GM23248 (cell line): ENCODE results near the gene NEDD4L. TPM values are rescaled to one million over a fixed set of nuclear protein-coding genes. Genes with fewer than 3 reads are reported as not detected.

Experiments
- DNase-seq: peaks from one replicate; pipeline ENCODE4 v3.0.0-alpha.2; 2015
- H2AFZ ChIP-seq: fragments of 200-600 bp; sonication (generic); 2 replicates; pipeline ENCODE4 v1.6.1; 2016; ENCODE audit warnings: antibody characterized with exemption
- H3F3A ChIP-seq: fragments of 200-600 bp; sonication (generic); 2 replicates; pipeline ENCODE4 v1.6.1; 2016; ENCODE audit warnings: mild to moderate bottlenecking, antibody characterized with exemption, mixed run types; ENCODE audit not compliant: insufficient read depth
- H3K27ac ChIP-seq: fragments of 200-600 bp; sonication (generic); 2 replicates; pipeline ENCODE4 v1.5.1; 2016; ENCODE audit warnings: mild to moderate bottlenecking
- H3K27me3 ChIP-seq: fragments of 200-600 bp; sonication (generic); replicated peaks from 2 replicates; pipeline ENCODE4 v1.6.1; 2016; ENCODE audit warnings: mild to moderate bottlenecking; ENCODE audit not compliant: insufficient read depth
- H3K36me3 ChIP-seq: fragments of 200-600 bp; sonication (generic); 2 replicates; pipeline ENCODE4 v1.6.1; 2016; ENCODE audit warnings: low read depth, mild to moderate bottlenecking
- H3K4me1 ChIP-seq: fragments of 200-600 bp; sonication (generic); 2 replicates; pipeline ENCODE4 v1.6.1; 2016; ENCODE audit warnings: mild to moderate bottlenecking; ENCODE audit not compliant: insufficient read depth
- H3K4me2 ChIP-seq: fragments of 200-600 bp; sonication (generic); one replicate; pipeline ENCODE4 v1.6.1; 2016; ENCODE audit warnings: mild to moderate bottlenecking; ENCODE audit not compliant: unreplicated experiment
- H3K4me3 ChIP-seq: fragments of 200-600 bp; sonication (generic); 2 replicates; pipeline ENCODE4 v1.5.1; 2016; ENCODE audit warnings: mild to moderate bottlenecking
- H3K79me2 ChIP-seq: fragments of 200-600 bp; sonication (generic); 2 replicates; pipeline ENCODE4 v1.6.1; 2016; ENCODE audit warnings: mild to moderate bottlenecking; ENCODE audit not compliant: insufficient read depth
- H3K9ac ChIP-seq: fragments of 200-600 bp; sonication (generic); 2 replicates; pipeline ENCODE4 v1.6.1; 2016; ENCODE audit warnings: mild to moderate bottlenecking
- H3K9me2 ChIP-seq: fragments of 200-600 bp; sonication (generic); 2 replicates; pipeline ENCODE4 v1.6.1; 2016; ENCODE audit warnings: mixed run types, mild to moderate bottlenecking, moderate library complexity; ENCODE audit not compliant: insufficient read depth
- H3K9me3 ChIP-seq: fragments of 200-600 bp; sonication (generic); one replicate; pipeline ENCODE4 v1.6.1; 2017; ENCODE audit warnings: low read depth
- H4K20me1 ChIP-seq: fragments of 200-600 bp; sonication (generic); 2 replicates; pipeline ENCODE4 v1.6.0; 2016; ENCODE audit not compliant: insufficient read depth
- EZH2 ChIP-seq: fragments of 200-600 bp; sonication (generic); IDR thresholded peaks from 2 replicates; pipeline ENCODE4 v1.6.1; 2018; ENCODE audit warnings: antibody characterized with exemption, mild to moderate bottlenecking; ENCODE audit not compliant: insufficient read depth, poor library complexity, severe bottlenecking
- EZH2phosphoT487 ChIP-seq: fragments of 200-600 bp; sonication (generic); IDR thresholded peaks from 2 replicates; pipeline ENCODE4 v1.6.1; 2018; ENCODE audit warnings: antibody characterized with exemption, moderate library complexity, mild to moderate bottlenecking, low read depth; ENCODE audit not compliant: insufficient read depth
- WGBS, 2 experiments: methylation state at CpG; one replicate each; pipeline ENCODE4 v1.1.6; 2015 to 2017; ENCODE audit warnings: low lambda C conversion rate in 2 of 2, low coverage in 1 of 2; ENCODE audit errors: missing lambda C conversion rate in 2 of 2; 5-methylcytosine and 5-hydroxymethylcytosine counted together
- in situ Hi-C: fragments of 300-500 bp; cut with MboI; formaldehyde crosslinking; loops from 2 replicates; pipeline ENCODE4 v1.15.0; 2020
- polyA plus RNA-seq: library from polyadenylated mRNA; unstranded; fragments of >200 nt; fragmentation: Nextera tagmentation; extraction: Ambion mirVana; gene quantifications from 2 replicates; pipeline ENCODE4 v1.2.1, GENCODE V29; 2016
- total RNA-seq: library from RNA; depleted of rRNA; stranded (reverse); fragments of >200 nt; shearing (Covaris generic); gene quantifications from 2 replicates; pipeline ENCODE4 v1.2.3, GENCODE V29; 2014

NEDD4L gene
- total and polyA plus RNA-seq, 2 experiments from 2014 or later: 3.7 to 6.1 TPM

DNA sequence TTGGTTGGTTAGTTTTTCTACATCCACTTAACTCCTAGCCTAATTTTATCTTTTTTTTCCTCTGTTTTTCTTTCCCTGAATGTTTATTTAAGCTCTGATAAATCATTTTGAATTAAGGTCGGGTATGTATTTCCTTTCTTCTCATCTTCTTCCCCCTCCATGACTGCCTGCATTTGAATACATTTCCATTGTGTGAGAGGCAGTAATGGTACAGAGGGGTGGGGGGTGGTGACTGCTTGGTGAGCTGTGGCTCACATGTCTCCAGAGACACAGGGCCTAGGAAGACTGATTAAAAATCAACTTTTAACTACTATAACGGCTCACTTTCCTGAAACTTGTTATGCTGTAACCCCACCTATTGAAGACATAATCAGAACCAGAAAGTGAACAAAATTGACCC, 58.0 kb downstream of the NEDD4L start:
- Histone ChIP-seq H3K4me2 (no peak overlapping the region), H3F3A (no peaks in the 10 kb centered on the region), H3K4me1 (no peaks in the 10 kb centered on the region), H3K27me3 (peaks cover 4% of the 10 kb centered on the region; the same call in 1 of the 2 replicates), H3K79me2 (no peaks in the 10 kb centered on the region), H3K36me3 (no peaks in the 10 kb centered on the region), H3K9me3 (no peaks in the 10 kb centered on the region), H3K4me3 (no peak overlapping the region), H4K20me1 (no peaks in the 10 kb centered on the region), H3K9me2 (no peaks in the 10 kb centered on the region), H3K27ac (no peak overlapping the region), H3K9ac (no peak overlapping the region), H2AFZ (no peak overlapping the region)
- 33 to 34% methylated on average over 2 of the region's 2 CpGs for WGBS, 2 experiments
- TF ChIP-seq EZH2: no peak
- DNase-seq: no peak
- in situ Hi-C loops: no loop called here

DNA sequence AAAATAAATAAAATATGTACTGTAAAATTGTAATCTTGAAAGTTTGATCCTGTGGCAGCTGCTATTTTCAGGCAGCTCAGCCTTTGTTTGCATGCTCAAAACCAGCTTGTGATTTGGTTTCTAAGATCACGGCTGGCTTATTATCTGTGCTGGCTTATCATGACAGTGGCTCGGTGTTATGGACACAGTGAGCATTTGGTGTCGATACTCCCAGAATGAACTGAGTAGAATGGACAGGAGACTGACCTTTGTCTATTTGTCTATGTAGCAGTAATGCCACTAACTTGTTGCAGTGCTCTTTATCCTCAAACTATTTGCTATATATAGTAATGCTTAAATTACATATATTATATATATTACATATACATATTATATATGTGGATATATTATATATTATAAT, 58.8 kb downstream of the NEDD4L start:
- no peak for TF ChIP-seq EZH2phosphoT487
- no peak for TF ChIP-seq EZH2
- peaks cover 4% of the 10 kb centered on the region; the same call in 1 of the 2 replicates for H3K27me3 ChIP-seq
- no peak overlapping the region for H3K9ac ChIP-seq
- 68 to 70% methylated on average over 3 of the region's 3 CpGs for WGBS, 2 experiments
- H2AFZ ChIP-seq: no peak overlapping the region
- H3K9me3 ChIP-seq: no peaks in the 10 kb centered on the region
- H4K20me1 ChIP-seq: no peaks in the 10 kb centered on the region
- H3K27ac ChIP-seq: no peak overlapping the region
- H3K4me1 ChIP-seq: no peaks in the 10 kb centered on the region
- H3K36me3 ChIP-seq: no peaks in the 10 kb centered on the region
- H3K4me2 ChIP-seq: no peak overlapping the region
- H3K79me2 ChIP-seq: no peaks in the 10 kb centered on the region
- no peaks in the 10 kb centered on the region for H3F3A ChIP-seq
- in situ Hi-C loops: no loop called here
- no peaks in the 10 kb centered on the region for H3K9me2 ChIP-seq
- DNase-seq: no peak
- H3K4me3 ChIP-seq: no peak overlapping the region

DNA sequence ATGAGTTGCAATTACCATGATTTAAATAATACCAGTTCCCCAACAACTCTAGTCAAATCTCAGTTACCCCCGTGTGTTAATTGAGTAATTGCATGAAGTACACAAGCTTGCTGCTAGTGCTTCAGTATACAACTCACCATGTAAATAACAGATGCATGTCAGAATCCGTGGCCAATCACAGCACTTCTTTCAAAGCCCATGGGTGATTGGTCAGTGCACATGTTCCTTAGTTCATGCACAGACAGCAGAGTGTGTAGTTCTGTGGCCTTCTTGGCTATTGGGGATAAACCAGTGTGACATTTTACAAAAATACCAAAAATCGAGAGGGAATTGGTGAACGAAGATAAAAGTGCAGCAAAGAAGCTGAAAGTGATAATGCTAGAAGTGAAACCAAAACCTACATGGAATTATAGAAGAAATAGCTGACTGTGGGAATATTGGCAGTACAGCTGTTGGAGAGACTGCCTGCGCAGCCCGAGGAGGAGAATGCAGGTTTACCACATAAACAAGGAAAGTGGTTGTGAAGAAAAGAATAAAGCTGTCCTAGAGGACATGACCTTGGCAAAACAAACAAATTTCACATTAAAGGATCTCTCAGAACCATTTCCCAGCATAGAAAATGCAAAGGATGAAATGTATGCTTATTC, 59.4 kb downstream of the NEDD4L start:
- Histone ChIP-seq H3K4me3 (no peak overlapping the region), H3K9me3 (no peaks in the 10 kb centered on the region), H3K4me2 (no peak overlapping the region), H3K9ac (no peak overlapping the region), H3K9me2 (no peaks in the 10 kb centered on the region), H3K27me3 (peaks cover 4% of the 10 kb centered on the region; the same call in 1 of the 2 replicates), H2AFZ (no peak overlapping the region), H4K20me1 (no peaks in the 10 kb centered on the region), H3K27ac (no peak overlapping the region), H3K36me3 (no peaks in the 10 kb centered on the region), H3K79me2 (no peaks in the 10 kb centered on the region), H3F3A (no peaks in the 10 kb centered on the region), H3K4me1 (no peaks in the 10 kb centered on the region)
- TF ChIP-seq EZH2 (no peak), EZH2phosphoT487 (no peak)
- WGBS, 2 experiments: 63 to 73% methylated on average over 6 of the region's 6 CpGs
- DNase-seq: no peak
- in situ Hi-C loops: no loop called here

DNA sequence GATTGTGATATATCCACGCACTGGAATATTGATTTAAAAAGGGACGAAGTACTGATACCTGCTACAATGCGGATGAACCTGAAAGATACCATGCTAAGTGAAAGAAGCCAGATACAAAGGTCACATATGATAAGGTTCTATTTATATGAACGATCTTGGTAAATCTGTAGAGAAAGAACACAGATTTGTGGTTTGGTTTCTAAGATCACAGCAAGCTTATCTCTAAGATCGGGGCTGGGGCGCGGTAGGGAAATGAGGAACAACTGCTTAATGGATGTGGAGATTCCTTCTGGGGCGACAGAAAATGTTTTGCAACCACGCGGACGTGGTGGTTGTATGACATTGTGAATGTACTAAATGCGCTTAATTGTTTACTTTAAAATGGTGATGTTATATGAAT, 60.1 kb downstream of the NEDD4L start:
- no peaks in the 10 kb centered on the region for H3K79me2 ChIP-seq
- no peak overlapping the region for H3K9ac ChIP-seq
- no peaks in the 10 kb centered on the region for H3F3A ChIP-seq
- no peaks in the 10 kb centered on the region for H3K4me1 ChIP-seq
- no peak for DNase-seq
- H3K4me2 ChIP-seq: no peak overlapping the region
- H3K36me3 ChIP-seq: no peaks in the 10 kb centered on the region
- no peak overlapping the region for H3K4me3 ChIP-seq
- no peaks in the 10 kb centered on the region for H4K20me1 ChIP-seq
- no peaks in the 10 kb centered on the region for H3K9me2 ChIP-seq
- no peak overlapping the region for H2AFZ ChIP-seq
- no peak for TF ChIP-seq EZH2phosphoT487
- TF ChIP-seq EZH2: no peak
- no peaks in the 10 kb centered on the region for H3K9me3 ChIP-seq
- H3K27me3 ChIP-seq: peaks cover 4% of the 10 kb centered on the region; the same call in 1 of the 2 replicates
- WGBS, 2 experiments: 83 to 87% methylated on average over 12 of the region's 12 CpGs
- H3K27ac ChIP-seq: no peak overlapping the region
- in situ Hi-C loops: no loop called here
